Endothelial cell of umbilical vein (primary cell): ENCODE measurements around the gene MACROD2.
"Not testable (repeated sequence)": the region's sequence is repeated elsewhere in the genome, so short reads cannot be mapped to it uniquely, and the experiment has no call there.

Experiments used
- EZH2 ChIP-seq: IDR thresholded peaks from 2 replicates; pipeline ENCODE4 v1.6.1; 2012; ENCODE audit warnings: borderline replicate concordance, low read depth, mild to moderate bottlenecking, moderate library complexity, low read length, inconsistent platforms; ENCODE audit not compliant: severe bottlenecking
- POLR2AphosphoS5 ChIP-seq: IDR thresholded peaks from 2 replicates; pipeline ENCODE4 v1.6.1; 2012; ENCODE audit warnings: low read depth, mild to moderate bottlenecking, control low read depth, low read length, moderate library complexity; ENCODE audit not compliant: insufficient read depth
- TF ChIP-seq, protein P1 (sequence below), 2 donors: IDR thresholded peaks; 1 replicate in 1 of 2; 2 replicates in 1 of 2; pipeline ENCODE4 v1.5.1; 2011; ENCODE audit warnings: low read length in 2 of 2, mild to moderate bottlenecking in 2 of 2, moderate library complexity in 2 of 2, control low read depth in 1 of 2, inconsistent platforms in 1 of 2, low read depth in 1 of 2; ENCODE audit not compliant: insufficient read depth in 1 of 2; ENCODE audit errors: extremely low read depth in 1 of 2

DNA sequence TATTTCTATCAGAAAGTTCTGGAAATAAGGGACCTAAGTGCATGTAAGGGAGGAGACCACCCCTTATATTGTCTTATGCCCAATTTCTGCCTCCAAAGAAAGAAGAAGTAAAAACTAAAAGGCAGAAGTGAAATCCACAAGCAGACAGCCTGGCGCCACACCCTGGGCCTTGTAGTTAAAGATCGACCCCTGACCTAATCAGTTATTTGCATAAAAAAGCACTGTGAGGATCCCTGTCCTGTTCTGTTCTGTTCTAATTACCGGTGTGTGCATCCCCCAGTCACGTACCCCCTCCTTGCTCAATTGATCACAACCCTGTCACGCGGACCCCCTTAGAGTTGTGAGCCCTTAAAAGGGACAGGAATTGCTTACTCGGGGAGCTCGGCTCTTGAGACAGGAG is 1812.5 kb downstream of the MACROD2 start:
- not testable (repeated sequence) for TF ChIP-seq EZH2, POLR2AphosphoS5
- TF ChIP-seq, protein P1, sequence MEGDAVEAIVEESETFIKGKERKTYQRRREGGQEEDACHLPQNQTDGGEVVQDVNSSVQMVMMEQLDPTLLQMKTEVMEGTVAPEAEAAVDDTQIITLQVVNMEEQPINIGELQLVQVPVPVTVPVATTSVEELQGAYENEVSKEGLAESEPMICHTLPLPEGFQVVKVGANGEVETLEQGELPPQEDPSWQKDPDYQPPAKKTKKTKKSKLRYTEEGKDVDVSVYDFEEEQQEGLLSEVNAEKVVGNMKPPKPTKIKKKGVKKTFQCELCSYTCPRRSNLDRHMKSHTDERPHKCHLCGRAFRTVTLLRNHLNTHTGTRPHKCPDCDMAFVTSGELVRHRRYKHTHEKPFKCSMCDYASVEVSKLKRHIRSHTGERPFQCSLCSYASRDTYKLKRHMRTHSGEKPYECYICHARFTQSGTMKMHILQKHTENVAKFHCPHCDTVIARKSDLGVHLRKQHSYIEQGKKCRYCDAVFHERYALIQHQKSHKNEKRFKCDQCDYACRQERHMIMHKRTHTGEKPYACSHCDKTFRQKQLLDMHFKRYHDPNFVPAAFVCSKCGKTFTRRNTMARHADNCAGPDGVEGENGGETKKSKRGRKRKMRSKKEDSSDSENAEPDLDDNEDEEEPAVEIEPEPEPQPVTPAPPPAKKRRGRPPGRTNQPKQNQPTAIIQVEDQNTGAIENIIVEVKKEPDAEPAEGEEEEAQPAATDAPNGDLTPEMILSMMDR (IDR thresholded peaks at IDR 0.05; ENCODE audit: extremely low read depth in 1 of 2, insufficient read depth in 1 of 2, low read depth in 1 of 2, low read length in 2 of 2): not testable (repeated sequence)
